IPS-NIHi11 (cell line): Measurements from ENCODE around the gene LMBRD2.
"Not testable (repeated sequence)": the region's sequence is repeated elsewhere in the genome, so short reads cannot be mapped to it uniquely, and the experiment has no call there.

Experiments used
- DNase-seq: peaks from one replicate; pipeline ENCODE4 v3.0.0; 2012; ENCODE audit warnings: mixed read lengths, low spot score

Gene LMBRD2

GRCh38 chr5:36151434-36152323 lies at the start of gene LMBRD2, which contains the start of gene SKP2:
LMBRD2 (minus strand) TSS chr5:36151887; CDS start chr5:36143349, 8,538 bp downstream.
SKP2 (plus strand) TSS chr5:36152111; CDS start chr5:36152263, 152 bp downstream.
- peak; percentile 94 for DNase-seq

- DNase-seq: no peak
Observed at GRCh38 chr5:36200513-36200912, 48.8 kb upstream of the LMBRD2 start.

GRCh38 chr5:36199620-36200019 lies 47.9 kb upstream of the LMBRD2 start:
- no peak for DNase-seq

- not testable (repeated sequence) for DNase-seq
Observed at GRCh38 chr5:36198783-36199182, 47.1 kb upstream of the LMBRD2 start.

- no peak for DNase-seq
Observed at GRCh38 chr5:36198281-36198680, 46.6 kb upstream of the LMBRD2 start.

GRCh38 chr5:36193746-36194145 lies 42.1 kb upstream of the LMBRD2 start:
- no peak for DNase-seq

GRCh38 chr5:36184408-36184807 lies 32.7 kb upstream of the LMBRD2 start:
- DNase-seq: not testable (repeated sequence)

- no peak for DNase-seq
Observed at GRCh38 chr5:36181774-36182173, 30.1 kb upstream of the LMBRD2 start.

GRCh38 chr5:36180556-36181350 lies 29.1 kb upstream of the LMBRD2 start:
- DNase-seq: no peak

- DNase-seq: no peak
Observed at GRCh38 chr5:36179950-36180349, 28.3 kb upstream of the LMBRD2 start.

GRCh38 chr5:36178524-36178890 lies 26.8 kb upstream of the LMBRD2 start:
- DNase-seq: no peak

GRCh38 chr5:36177715-36178523 lies 26.2 kb upstream of the LMBRD2 start:
- DNase-seq: peak; percentile 30

GRCh38 chr5:36177154-36177553 lies 25.5 kb upstream of the LMBRD2 start:
- DNase-seq: no peak

GRCh38 chr5:36175043-36175442 lies 23.4 kb upstream of the LMBRD2 start:
- DNase-seq: no peak

- DNase-seq: no peak
Observed at GRCh38 chr5:36174119-36174518, 22.4 kb upstream of the LMBRD2 start.

GRCh38 chr5:36173426-36173825 lies 21.7 kb upstream of the LMBRD2 start:
- no peak for DNase-seq

- DNase-seq: no peak
Observed at GRCh38 chr5:36172599-36172998, 20.9 kb upstream of the LMBRD2 start.

GRCh38 chr5:36170832-36171424 lies 19.2 kb upstream of the LMBRD2 start:
- no peak for DNase-seq

GRCh38 chr5:36168737-36169136 lies 17.1 kb upstream of the LMBRD2 start:
- no peak for DNase-seq

GRCh38 chr5:36164461-36164860 lies 12.8 kb upstream of the LMBRD2 start:
- DNase-seq: no peak

GRCh38 chr5:36162810-36163486 lies 11.3 kb upstream of the LMBRD2 start:
- DNase-seq: no peak
